GM19438 (cell line): Measurements from ENCODE around the gene TMPRSS4.

Experiments used
- ATAC-seq: cut with Tn5 transposase; IDR thresholded peaks from one replicate; pipeline ENCODE4 v1.9.1; 2021; ENCODE audit warnings: low read depth; ENCODE audit not compliant: unreplicated experiment

Gene TMPRSS4

GRCh38 chr11:118099838-118100556, 23.1 kb downstream of the TMPRSS4 start:
- ATAC-seq: no peak

DNA sequence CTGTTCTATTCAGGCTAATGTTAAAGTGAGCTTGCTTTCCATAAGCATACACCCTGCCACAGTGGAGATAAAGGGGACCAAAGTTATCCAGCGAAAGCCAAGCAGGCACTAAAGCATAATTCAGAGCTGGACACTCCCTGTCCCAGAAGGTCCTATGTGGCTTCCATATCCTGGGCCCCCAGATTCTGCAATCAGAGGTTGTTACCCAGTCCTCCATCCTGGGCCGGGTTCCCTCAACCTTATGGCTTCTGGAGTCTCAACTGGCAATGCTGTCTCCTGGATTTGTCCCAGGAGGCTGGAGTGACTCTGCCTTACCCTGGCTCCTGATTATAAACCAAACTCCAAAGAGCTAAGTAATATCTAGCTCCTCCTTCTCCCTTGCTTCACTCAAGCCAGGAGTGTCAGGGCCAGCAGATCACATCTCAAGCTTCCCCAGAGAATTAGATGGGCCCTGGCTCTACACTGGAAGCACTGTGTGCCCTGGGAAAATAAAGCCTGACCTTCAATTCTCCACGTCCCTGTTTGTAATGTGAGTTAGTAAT, 23.9 kb downstream of the TMPRSS4 start:
- ATAC-seq: no peak

DNA sequence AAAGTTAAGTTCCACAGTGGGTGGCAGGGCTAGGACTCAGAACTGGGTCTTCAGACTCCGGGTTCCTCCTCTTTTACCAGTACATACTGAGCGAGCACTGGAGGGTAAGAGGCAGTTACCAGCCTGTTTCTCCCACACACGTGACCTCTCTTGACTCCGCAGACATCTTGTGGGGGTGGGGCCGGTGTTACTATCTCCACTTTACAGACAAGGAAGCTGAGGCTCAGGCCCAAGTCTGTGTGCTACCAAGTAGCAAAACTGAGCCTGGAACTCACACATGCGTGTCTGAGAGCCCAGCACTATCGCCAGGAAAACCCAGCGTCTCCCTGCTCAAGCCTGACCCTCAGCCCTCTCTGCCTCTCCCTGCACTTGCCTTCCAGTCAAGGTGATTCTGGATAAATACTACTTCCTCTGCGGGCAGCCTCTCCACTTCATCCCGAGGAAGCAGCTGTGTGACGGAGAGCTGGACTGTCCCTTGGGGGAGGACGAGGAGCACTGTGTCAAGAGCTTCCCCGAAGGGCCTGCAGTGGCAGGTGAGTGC, 25.9 kb downstream of the TMPRSS4 start:
- ATAC-seq: no peak

GRCh38 chr11:118104491-118104890, 27.6 kb downstream of the TMPRSS4 start:
- ATAC-seq: no peak

- no peak for ATAC-seq
Measured at GRCh38 chr11:118105657-118106305, 28.9 kb downstream of the TMPRSS4 start.

DNA sequence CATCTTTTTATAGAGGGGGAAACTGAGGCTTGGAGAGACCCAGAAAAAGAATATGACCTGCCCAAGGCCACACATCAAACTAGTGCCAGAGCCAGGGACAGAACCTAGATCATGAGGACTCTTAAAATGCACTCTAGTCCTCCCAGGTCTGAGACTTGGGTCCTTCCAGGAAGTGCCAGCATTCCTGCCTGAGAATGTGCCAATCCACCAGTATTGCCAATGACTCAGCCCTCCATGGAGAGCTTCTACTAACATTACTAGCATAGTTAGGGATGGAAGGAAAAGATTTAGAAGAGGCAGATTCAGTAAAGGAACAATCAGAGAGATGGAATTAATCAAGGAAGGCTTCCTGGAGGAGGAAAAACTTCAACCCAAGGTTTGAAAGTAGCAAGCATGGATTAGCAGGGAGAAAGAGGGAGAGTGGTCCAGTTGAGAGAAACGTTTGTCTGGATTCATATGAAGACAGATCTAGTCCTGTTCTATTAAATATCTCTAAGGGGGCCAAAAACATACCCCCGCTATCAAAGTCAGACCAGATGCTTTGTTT, 30.0 kb downstream of the TMPRSS4 start:
- ATAC-seq: no peak

DNA sequence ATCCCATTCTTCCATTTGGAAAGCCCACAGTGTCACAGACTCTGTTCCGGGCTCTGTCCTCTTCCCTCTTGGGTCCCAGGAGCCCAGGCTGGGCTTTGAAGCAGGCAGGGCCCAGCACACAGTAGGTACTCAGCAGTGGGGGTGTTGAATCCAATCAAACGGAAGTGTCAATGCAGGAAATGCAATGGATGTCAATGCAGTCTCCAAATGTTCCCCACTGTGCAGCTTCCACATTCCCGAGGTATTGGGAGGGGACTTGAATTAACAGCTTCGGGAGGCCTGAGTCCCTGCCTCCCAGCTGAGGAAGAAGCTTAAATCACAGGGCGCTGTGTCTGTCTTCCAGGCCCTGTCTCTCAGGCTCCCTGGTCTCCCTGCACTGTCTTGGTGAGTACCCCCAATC, 31.6 kb downstream of the TMPRSS4 start:
- ATAC-seq: no peak

DNA sequence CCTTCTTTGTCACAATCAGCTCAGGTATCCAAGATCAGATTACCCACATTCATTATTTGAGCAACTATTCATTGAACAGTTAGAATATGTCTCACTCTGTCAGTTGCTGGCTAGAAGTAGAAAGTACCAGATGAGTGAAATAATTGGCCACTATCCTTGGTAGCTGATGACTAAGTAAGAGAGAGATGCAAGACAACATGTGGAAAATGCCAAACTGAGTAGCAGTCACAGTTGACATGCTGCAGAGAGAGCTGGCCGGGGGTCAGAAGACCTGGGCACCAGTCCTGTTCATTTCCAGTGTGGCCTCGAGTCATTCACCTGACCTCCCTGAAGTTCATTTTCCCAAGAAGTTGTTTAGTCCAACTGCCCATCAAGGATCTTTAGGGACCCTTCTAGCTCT, 32.4 kb downstream of the TMPRSS4 start:
- no peak for ATAC-seq

DNA sequence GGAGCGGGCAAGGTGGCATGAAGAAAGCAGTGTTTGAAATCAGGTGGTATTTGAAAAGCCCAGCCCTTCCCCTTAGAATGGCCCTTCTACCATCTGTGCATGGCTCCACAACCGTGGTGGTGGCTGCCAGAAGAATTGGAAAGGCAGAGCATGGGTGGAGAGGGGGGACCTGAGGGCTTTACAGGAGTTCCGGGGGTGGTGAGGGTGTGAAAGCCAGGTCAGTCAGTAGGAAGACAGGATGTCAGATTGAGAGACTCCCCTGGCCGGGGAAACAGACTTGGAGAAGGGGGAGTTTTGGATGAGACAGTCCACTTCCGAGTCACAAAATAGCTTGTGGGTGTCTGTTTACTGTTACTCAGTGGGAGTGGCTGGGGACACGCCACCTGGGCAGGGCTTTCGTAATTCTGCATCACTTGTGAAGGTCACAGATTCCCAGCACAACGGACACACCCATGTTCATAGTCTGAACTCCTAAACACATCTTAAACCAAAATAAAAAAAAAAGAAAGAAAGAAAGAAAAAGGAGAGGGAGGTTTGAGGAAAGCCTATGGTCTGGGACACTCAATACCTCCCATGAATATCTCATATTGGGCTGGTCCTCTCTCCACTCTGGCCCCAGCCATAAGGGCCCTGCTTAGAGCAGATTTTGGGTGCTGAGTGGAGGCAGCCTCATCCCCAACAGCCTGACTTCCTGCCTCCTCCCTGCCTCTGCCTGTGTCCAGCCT, 34.3 kb downstream of the TMPRSS4 start:
- no peak for ATAC-seq

DNA sequence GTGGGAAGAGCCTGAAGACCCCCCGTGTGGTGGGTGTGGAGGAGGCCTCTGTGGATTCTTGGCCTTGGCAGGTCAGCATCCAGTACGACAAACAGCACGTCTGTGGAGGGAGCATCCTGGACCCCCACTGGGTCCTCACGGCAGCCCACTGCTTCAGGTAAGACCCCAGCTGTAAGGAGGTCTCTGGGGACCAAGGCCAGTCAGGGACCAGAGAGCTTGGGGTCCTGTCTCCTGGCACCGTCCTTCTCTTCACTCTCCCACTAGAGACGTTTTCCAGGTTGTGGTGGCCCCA, 34.8 kb downstream of the TMPRSS4 start:
- ATAC-seq: no peak

DNA sequence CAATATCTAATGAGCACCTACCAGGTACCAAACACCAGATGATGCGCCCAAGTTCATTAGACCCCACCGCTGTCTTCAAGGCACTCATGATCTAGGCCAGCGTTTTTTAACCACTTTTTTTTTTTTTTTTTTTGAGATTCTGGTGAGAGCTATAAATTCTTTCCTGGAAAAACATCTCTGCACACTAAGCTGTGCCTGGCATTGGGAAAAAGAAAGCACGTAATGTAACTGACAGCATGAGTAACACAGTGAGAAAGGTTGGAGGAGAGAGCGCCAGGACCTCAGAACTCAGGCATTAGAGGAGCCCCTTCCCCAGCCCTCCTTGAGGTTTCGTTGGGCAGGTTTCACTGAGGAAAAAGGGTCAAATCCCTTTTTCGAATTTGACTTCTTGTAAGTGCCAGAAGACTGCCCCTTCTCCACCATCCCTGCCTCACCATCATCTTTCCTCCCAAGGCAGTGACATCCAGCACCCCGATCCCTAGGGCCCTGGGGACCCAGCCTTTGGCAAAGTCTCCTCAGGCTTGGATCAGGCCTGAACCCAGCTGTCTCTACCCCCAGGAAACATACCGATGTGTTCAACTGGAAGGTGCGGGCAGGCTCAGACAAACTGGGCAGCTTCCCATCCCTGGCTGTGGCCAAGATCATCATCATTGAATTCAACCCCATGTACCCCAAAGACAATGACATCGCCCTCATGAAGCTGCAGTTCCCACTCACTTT, 36.0 kb downstream of the TMPRSS4 start:
- ATAC-seq: no peak

DNA sequence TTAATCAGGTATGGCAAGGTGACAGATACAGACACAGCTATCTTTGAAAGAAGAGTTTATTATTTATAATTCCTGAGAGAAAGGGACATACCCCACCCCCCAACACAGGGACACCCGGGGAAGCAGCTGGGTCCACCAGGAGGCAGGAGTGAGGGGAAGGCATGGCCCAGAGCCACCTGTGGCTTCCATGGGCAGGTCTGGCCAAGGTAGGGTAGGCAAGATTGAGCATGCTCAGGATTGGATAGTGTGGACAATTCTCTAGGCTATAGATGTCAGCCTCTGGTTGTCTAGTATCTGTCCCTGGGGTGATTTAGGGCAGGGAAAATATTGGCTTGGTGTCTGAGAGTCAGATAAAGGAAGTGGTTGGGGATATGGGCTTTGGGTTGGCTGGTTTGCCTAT, 37.4 kb downstream of the TMPRSS4 start:
- ATAC-seq: no peak

DNA sequence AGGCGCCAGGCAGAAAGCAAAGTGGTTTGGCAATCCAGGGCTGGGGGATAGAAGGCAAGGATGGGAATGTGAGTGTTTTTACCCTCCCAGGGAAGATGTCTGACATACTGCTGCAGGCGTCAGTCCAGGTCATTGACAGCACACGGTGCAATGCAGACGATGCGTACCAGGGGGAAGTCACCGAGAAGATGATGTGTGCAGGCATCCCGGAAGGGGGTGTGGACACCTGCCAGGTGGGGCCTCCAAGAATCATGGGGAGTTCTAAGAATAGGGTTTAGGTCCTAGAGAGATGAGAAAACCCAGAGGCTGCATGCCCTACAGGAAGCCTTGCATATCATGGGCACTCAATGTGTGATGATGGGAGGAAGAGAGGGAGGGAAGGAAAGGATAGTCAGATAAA, 38.2 kb downstream of the TMPRSS4 start:
- no peak for ATAC-seq

DNA sequence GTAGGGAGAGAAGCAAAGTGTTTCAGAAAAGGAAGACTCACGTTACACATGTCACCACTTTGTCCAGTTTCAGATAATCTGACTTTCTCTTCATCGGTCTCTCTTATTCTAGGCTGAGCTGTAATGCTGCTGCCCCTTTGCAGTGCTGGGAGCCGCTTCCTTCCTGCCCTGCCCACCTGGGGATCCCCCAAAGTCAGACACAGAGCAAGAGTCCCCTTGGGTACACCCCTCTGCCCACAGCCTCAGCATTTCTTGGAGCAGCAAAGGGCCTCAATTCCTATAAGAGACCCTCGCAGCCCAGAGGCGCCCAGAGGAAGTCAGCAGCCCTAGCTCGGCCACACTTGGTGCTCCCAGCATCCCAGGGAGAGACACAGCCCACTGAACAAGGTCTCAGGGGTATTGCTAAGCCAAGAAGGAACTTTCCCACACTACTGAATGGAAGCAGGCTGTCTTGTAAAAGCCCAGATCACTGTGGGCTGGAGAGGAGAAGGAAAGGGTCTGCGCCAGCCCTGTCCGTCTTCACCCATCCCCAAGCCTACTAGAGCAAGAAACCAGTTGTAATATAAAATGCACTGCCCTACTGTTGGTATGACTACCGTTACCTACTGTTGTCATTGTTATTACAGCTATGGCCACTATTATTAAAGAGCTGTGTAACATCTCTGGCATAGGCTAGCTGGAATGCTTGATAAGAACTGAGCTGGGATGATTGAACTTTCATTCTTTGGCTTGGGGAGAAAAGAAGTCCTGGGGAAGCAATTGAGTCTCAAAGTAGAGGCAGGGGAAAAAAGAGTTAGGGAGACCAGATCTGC, 41.1 kb downstream of the TMPRSS4 start:
- peak; percentile 52 for ATAC-seq

GRCh38 chr11:118120793-118121192, 43.9 kb downstream of the TMPRSS4 start:
- no peak for ATAC-seq

GRCh38 chr11:118124929-118125535, 48.2 kb downstream of the TMPRSS4 start:
- ATAC-seq: no peak

DNA sequence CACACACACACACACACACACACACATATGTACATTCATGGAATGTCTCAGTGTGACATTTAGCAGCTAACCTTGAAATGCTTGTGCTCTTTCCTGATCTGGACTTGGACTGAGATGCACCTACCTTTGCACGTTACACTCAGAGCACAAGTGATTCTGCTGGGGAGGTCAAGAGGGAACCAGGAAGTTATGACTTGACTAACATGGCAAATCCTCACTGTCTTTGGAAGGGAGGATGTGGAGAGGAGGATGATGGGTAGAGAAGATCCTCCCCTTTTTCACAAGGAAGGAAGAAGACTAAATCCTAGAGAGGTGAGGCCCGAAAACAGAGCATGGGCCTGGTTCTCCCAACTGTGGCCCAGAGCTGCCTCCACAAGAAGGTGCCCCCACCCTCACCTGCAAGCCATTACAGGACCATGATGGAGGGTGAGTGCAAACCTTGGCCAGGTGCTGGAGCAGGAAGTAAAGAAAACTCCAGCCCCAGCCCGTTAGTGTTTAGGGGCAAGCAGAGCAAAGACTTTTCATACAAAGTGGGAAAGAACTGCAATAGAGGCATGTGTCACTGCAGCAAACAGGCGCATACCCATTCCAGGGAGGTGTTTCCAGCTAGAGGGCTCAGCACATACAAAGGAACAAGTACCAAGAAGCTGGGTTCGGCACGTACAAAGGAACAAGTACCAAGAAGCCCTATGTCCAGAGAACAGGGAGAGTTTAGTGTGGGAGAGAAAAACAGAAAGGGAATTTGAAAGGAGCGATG, 49.4 kb downstream of the TMPRSS4 start:
- no peak for ATAC-seq

DNA sequence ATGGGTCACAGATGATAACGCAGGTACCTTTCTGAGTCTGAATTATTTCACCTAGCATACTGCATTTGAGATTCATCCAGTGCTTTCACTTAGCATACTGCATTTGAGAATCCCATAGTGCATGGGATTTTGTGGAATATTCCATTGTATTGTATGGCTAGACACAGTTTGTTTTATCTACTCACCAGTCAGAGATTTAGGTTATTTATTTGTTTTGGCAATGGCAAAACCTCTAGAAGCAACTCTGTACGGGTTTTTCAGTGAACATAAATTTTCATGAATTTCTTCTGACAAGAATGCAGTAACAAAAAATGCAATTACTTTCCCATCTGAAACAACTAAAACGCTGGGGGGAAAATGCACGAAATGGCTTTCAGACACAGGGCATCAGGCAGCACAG, 51.4 kb downstream of the TMPRSS4 start:
- no peak for ATAC-seq
